Pancreas (tissue), 10 donors: Measurements from ENCODE around the gene ITGA2. TPM values are rescaled to one million over a fixed set of nuclear protein-coding genes. Genes with fewer than 3 reads are reported as not detected.

ENCODE experiments used
- ATAC-seq, 4 donors: fragments of 200-7000 bp; cut with Tn5 transposase; one replicate each; pipeline versions ENCODE4 v1.8.0 to v1.9.1; 2020; ENCODE audit warnings: mild to moderate bottlenecking in 4 of 4, moderate library complexity in 4 of 4
- DNase-seq, 6 donors: peaks; one replicate each; pipeline ENCODE4 v3.0.0-alpha.2; 2020
- FAIRE-seq: peaks from 2 replicates; lab custom pipeline; 2012; peaks lifted over from hg19 to GRCh38; lab: Jason Lieb, UNC
- H3K27ac ChIP-seq, 4 donors: fragments of 200-600 bp; sonication (generic); 1 replicate in 3 of 4; 2 replicates in 1 of 4; pipeline versions ENCODE4 v1.5.0 to v1.8.0; 2020
- H3K27me3 ChIP-seq, 4 donors: fragments of 200-600 bp; one replicate each; pipeline ENCODE4 v1.8.0; 2021
- H3K36me3 ChIP-seq, 3 donors: fragments of 200-600 bp; sonication (generic) in 1 of 3; one replicate each; pipeline versions ENCODE4 v1.5.0 to v1.8.0; 2020 to 2021
- H3K4me1 ChIP-seq, 3 donors: fragments of 200-600 bp; one replicate each; pipeline ENCODE4 v1.8.0; 2021
- H3K4me3 ChIP-seq, 4 donors: fragments of 200-600 bp; sonication (generic) in 2 of 4; one replicate each; pipeline versions ENCODE4 v1.5.0 to v1.8.0; 2020 to 2021
- H3K9me3 ChIP-seq, 4 donors: fragments of 200-600 bp; one replicate each; pipeline ENCODE4 v1.8.0; 2021
- WGBS, 2 donors: extraction: QIAGEN DNeasy Blood & Tissue Kit; methylation state at CpG; one replicate each; pipeline ENCODE4 v1.1.7; 2013; 5-methylcytosine and 5-hydroxymethylcytosine counted together
- intact Hi-C, 3 donors: fragments of 100-400 bp; cut with DNase I; formaldehyde crosslinking; loops; one replicate each; pipeline versions ENCODE4 v1.11.1 to v1.14.2; 2022
- polyA plus RNA-seq, 2 donors: library from polyadenylated mRNA; stranded (reverse); fragments of 200-250 nt; gene quantifications; one replicate each; pipeline ENCODE4 v1.2.3, GENCODE V29; 2013
- total RNA-seq, 6 donors: library from RNA; stranded (reverse); fragmentation: NEBNext Ultra II Directional in 4 of 6; extraction: Animal tissue kit (Norgen Biotek cat#: 25700) in 4 of 6; gene quantifications; one replicate each; pipeline versions ENCODE4 v1.2.1 to v1.2.4, GENCODE V29; 2021 to 2023
- TF ChIP-seq, protein P1 (sequence below), 4 donors: fragments of 200-600 bp; sonication (generic) in 3 of 4; IDR thresholded peaks; one replicate each; pipeline versions ENCODE4 v1.5.0 to v1.8.0; 2021; ENCODE audit warnings: antibody characterized with exemption in 4 of 4
- donor health status: healthy with polysubstance abuse.
- donor health status: DM: no; HTN: no; CAD: no; lungs with moderate emphysema.
- donor health status: DM: no; HTN: no; CAD: no.
- donor health status: control.
- donor health status: control.
- donor health status: Bipolar disorder and iron deficiency.
- donor health status: DM: yes; HTN: yes; CAD: no.
- donor health status: DM: no; HTN: no; CAD: no.
- donor health status: DM: no; HTN: no; CAD: no.
- donor health status: DM: yes; HTN: yes; CAD: no.

ITGA2 gene
- total and polyA plus RNA-seq, 8 donors, result 0.30 to 12.6 (median 1.5) TPM

DNA sequence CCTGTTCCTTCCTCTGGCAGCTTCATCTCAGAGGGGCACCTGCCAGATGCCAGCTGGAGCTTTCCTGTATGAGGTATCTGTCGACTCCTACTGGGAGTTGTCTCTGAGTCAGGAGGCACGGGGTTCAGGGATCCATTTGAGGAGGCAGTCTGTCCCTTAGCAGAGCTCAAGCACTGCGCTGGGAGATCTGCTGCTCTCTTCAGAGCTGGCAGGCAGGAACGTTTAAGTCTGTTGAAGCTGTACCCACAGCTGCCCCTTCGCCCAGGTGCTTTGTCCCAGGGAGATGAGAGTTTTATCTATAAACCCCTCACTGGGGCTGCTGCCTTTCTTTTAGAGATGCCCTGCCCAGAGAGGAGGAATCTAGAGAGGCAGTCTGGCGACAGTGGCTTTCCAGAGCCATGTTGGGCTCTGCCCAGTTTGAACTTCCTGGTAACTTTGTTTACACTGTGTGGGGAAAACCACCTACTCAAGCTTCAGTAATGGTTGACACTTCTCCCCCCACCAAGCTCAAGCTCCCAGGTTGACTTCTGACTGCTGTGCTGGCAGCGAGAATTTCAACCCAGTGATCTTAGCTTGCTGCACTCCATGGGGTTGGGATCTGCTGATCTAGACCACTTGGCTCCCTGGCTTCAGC, 11.8 kb upstream of the ITGA2 start:
- no peak for ATAC-seq
- no peaks in the 10 kb centered on the region for H3K27me3 ChIP-seq
- H3K9me3 ChIP-seq, result no peaks in the 10 kb centered on the region
- intact Hi-C loops, result no loop called here
- H3K27ac ChIP-seq, result no peak overlapping the region
- H3K4me1 ChIP-seq, result no peaks in the 10 kb centered on the region
- 78 to 88% methylated on average over 7 of the region's 7 CpGs for WGBS, 2 donors
- no peaks in the 10 kb centered on the region for H3K36me3 ChIP-seq
- DNase-seq, result no peak
- no peak overlapping the region for H3K4me3 ChIP-seq
- no peak for FAIRE-seq
- TF ChIP-seq, protein P1, sequence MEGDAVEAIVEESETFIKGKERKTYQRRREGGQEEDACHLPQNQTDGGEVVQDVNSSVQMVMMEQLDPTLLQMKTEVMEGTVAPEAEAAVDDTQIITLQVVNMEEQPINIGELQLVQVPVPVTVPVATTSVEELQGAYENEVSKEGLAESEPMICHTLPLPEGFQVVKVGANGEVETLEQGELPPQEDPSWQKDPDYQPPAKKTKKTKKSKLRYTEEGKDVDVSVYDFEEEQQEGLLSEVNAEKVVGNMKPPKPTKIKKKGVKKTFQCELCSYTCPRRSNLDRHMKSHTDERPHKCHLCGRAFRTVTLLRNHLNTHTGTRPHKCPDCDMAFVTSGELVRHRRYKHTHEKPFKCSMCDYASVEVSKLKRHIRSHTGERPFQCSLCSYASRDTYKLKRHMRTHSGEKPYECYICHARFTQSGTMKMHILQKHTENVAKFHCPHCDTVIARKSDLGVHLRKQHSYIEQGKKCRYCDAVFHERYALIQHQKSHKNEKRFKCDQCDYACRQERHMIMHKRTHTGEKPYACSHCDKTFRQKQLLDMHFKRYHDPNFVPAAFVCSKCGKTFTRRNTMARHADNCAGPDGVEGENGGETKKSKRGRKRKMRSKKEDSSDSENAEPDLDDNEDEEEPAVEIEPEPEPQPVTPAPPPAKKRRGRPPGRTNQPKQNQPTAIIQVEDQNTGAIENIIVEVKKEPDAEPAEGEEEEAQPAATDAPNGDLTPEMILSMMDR (IDR thresholded peaks at IDR 0.05), result no peak

- intact Hi-C loops, result no loop called here
- TF ChIP-seq, protein P1 (IDR thresholded peaks at IDR 0.05), result no peak
- 76 to 80% methylated on average over 4 of the region's 4 CpGs for WGBS, 2 donors
- H3K4me3 ChIP-seq, result no peak overlapping the region
- DNase-seq (no peak), FAIRE-seq (no peak), ATAC-seq (no peak)
- H3K27ac ChIP-seq, result no peak overlapping the region
- H3K36me3 ChIP-seq, result no peaks in the 10 kb centered on the region
- H3K27me3 ChIP-seq, result no peaks in the 10 kb centered on the region
- no peaks in the 10 kb centered on the region for H3K9me3 ChIP-seq
- no peaks in the 10 kb centered on the region for H3K4me1 ChIP-seq
These were observed 7.6 kb upstream of the ITGA2 start for GRCh38 chr5:52981507-52981906.

- intact Hi-C loops, result no loop called here
- Histone ChIP-seq H3K4me3 (no peak overlapping the region), H3K9me3 (no peaks in the 10 kb centered on the region), H3K4me1 (peaks cover 0 to 3% (median 0%) of the 10 kb centered on the region in 3 donors), H3K27me3 (no peaks in the 10 kb centered on the region), H3K36me3 (no peaks in the 10 kb centered on the region), H3K27ac (no peak overlapping the region)
- TF ChIP-seq, protein P1 (IDR thresholded peaks at IDR 0.05), result no peak
- 47 to 54% methylated on average over 3 of the region's 3 CpGs for WGBS, 2 donors
- DNase-seq (no peak), ATAC-seq (no peak), FAIRE-seq (no peak)
These were observed 5.2 kb upstream of the ITGA2 start for GRCh38 chr5:52983731-52984636.

GRCh38 chr5:52985306-52985705, 3.8 kb upstream of the ITGA2 start:
- Histone ChIP-seq H3K9me3 (no peaks in the 10 kb centered on the region), H3K4me3 (no peak overlapping the region), H3K27ac (no peak overlapping the region), H3K4me1 (peaks cover 0 to 3% (median 0%) of the 10 kb centered on the region in 3 donors), H3K36me3 (no peaks in the 10 kb centered on the region), H3K27me3 (no peaks in the 10 kb centered on the region)
- TF ChIP-seq, protein P1 (IDR thresholded peaks at IDR 0.05), result no peak
- no peak for ATAC-seq
- intact Hi-C loops, result no loop called here
- 86 to 94% methylated on average over 3 of the region's 3 CpGs for WGBS, 2 donors
- FAIRE-seq, result no peak
- no peak for DNase-seq
